Testis (tissue), 3 donors: Measurements from ENCODE around the gene EEF1A2. TPM values are rescaled to one million over a fixed set of nuclear protein-coding genes. Genes with fewer than 3 reads are reported as not detected.

Experiments used
- DNase-seq: peaks from one replicate; pipeline ENCODE4 v3.0.0-alpha.2; 2019
- H3K27ac ChIP-seq, 2 donors: fragments of 200-600 bp; sonication (generic); one replicate each; pipeline ENCODE4 v1.5.1; 2019
- H3K27me3 ChIP-seq: fragments of 200-600 bp; sonication (generic); one replicate; pipeline ENCODE4 v1.5.1; 2019
- H3K36me3 ChIP-seq: fragments of 200-600 bp; sonication (generic); one replicate; pipeline ENCODE4 v1.5.1; 2017; ENCODE audit warnings: low read depth; ENCODE audit errors: missing control alignments
- H3K4me1 ChIP-seq: fragments of 200-600 bp; sonication (generic); one replicate; pipeline ENCODE4 v1.5.1; 2019
- H3K4me3 ChIP-seq, 2 donors: fragments of 200-600 bp; sonication (generic); one replicate each; pipeline ENCODE4 v1.5.1; 2017 to 2019
- H3K9me3 ChIP-seq: fragments of 200-600 bp; sonication (generic); one replicate; pipeline ENCODE4 v1.5.1; 2017
- CTCF ChIP-seq, 3 experiments: fragments of 450-650 bp in 2 of 3; fragments of 200-600 bp in 1 of 3; sonication (generic) in 1 of 3; IDR thresholded peaks; one replicate each; pipeline ENCODE4 v1.5.1; 2016 to 2019; ENCODE audit warnings: antibody characterized with exemption in 3 of 3, mild to moderate bottlenecking in 2 of 3, moderate library complexity in 1 of 3
- POLR2A ChIP-seq: fragments of 450-650 bp; IDR thresholded peaks from one replicate; pipeline ENCODE4 v1.6.1; 2017; ENCODE audit warnings: antibody characterized with exemption, mild to moderate bottlenecking, moderate library complexity
- WGBS, 2 donors: methylation state at CpG; one replicate each; pipeline ENCODE4 v1.1.5; 2018; 5-methylcytosine and 5-hydroxymethylcytosine counted together
- intact Hi-C: fragments of 100-400 bp; cut with DNase I; formaldehyde crosslinking; loops from one replicate; pipeline ENCODE4 v1.15.1; 2023; ENCODE audit warnings: low total_unique reads
- polyA plus RNA-seq: library from polyadenylated mRNA; stranded (reverse); fragments of 350-450 nt; fragmentation: Illumina TruSeq; extraction: RNeasy Lipid Tissue Mini Kit (QIAGEN cat#74804); gene quantifications from one replicate; pipeline ENCODE4 v1.2.3, GENCODE V29; 2014; ENCODE audit warnings: low read depth, low replicate concordance; ENCODE audit not compliant: insufficient read depth
- total RNA-seq, 2 donors: library from RNA; depleted of rRNA; stranded (reverse); fragments of >200 nt; gene quantifications; one replicate each; pipeline ENCODE4 v1.2.3, GENCODE V29; 2016

Gene EEF1A2
- total and polyA plus RNA-seq, 3 donors from 2014 or later: 9.8 to 19.1 (median 15.9) TPM

GRCh38 chr20:63471002-63471716 lies 27.7 kb downstream of the EEF1A2 start:
- peak overlapping the region; percentile 31 to 43 for H3K4me3 ChIP-seq
- H3K9me3 ChIP-seq: no peaks in the 10 kb centered on the region
- no peak for TF ChIP-seq CTCF (IDR thresholded peaks at IDR 0.05)
- no peak for TF ChIP-seq POLR2A
- WGBS, 2 donors: 10% methylated on average over 41 of the region's 46 CpGs; no CpG with 5 or more reads in 1 of the 2 donors
- DNase-seq: no peak
- H3K27me3 ChIP-seq: no peaks in the 10 kb centered on the region
- intact Hi-C loops: no loop called here
- no peaks in the 10 kb centered on the region for H3K36me3 ChIP-seq
- no peak overlapping the region for H3K27ac ChIP-seq
- no peaks in the 10 kb centered on the region for H3K4me1 ChIP-seq

- Histone ChIP-seq H3K36me3 (no peaks in the 10 kb centered on the region), H3K27ac (no peak overlapping the region), H3K9me3 (no peaks in the 10 kb centered on the region), H3K4me3 (no peak overlapping the region), H3K4me1 (no peaks in the 10 kb centered on the region), H3K27me3 (no peaks in the 10 kb centered on the region)
- no peak for DNase-seq
- TF ChIP-seq CTCF (IDR thresholded peaks at IDR 0.05) (no peak), POLR2A (no peak)
- 46 to 61% methylated on average over 6 to 8 of the region's 10 CpGs for WGBS, 2 donors
- intact Hi-C loops: no loop called here
Observed at GRCh38 chr20:63470410-63470809, 28.5 kb downstream of the EEF1A2 start.

- WGBS, 2 donors: 69 to 86% methylated on average over 3 to 13 of the region's 13 CpGs
- Histone ChIP-seq H3K4me1 (no peaks in the 10 kb centered on the region), H3K27ac (no peak overlapping the region), H3K27me3 (no peaks in the 10 kb centered on the region), H3K4me3 (no peak overlapping the region), H3K36me3 (no peaks in the 10 kb centered on the region), H3K9me3 (no peaks in the 10 kb centered on the region)
- TF ChIP-seq POLR2A: no peak
- no peak for DNase-seq
- intact Hi-C loops: no loop called here
Observed at GRCh38 chr20:63469713-63470101, 29.2 kb downstream of the EEF1A2 start.

- intact Hi-C loops: no loop called here
- Histone ChIP-seq H3K9me3 (no peaks in the 10 kb centered on the region), H3K4me3 (no peak overlapping the region), H3K27ac (no peak overlapping the region), H3K36me3 (no peaks in the 10 kb centered on the region), H3K4me1 (no peaks in the 10 kb centered on the region), H3K27me3 (no peaks in the 10 kb centered on the region)
- DNase-seq: no peak
- TF ChIP-seq POLR2A: no peak
- TF ChIP-seq CTCF (IDR thresholded peaks at IDR 0.05): no peak
- WGBS, 2 donors: 75 to 84% methylated on average over 6 to 22 of the region's 22 CpGs
Observed at GRCh38 chr20:63469019-63469712, 29.7 kb downstream of the EEF1A2 start.

- Histone ChIP-seq H3K36me3 (no peaks in the 10 kb centered on the region), H3K27ac (no peak overlapping the region), H3K27me3 (no peaks in the 10 kb centered on the region), H3K4me1 (no peaks in the 10 kb centered on the region), H3K9me3 (no peaks in the 10 kb centered on the region), H3K4me3 (no peak overlapping the region)
- TF ChIP-seq POLR2A: no peak
- no peak for TF ChIP-seq CTCF (IDR thresholded peaks at IDR 0.05)
- intact Hi-C loops: no loop called here
- WGBS, 2 donors: 89 to 92% methylated on average over 8 to 12 of the region's 12 CpGs
- no peak for DNase-seq
Observed at GRCh38 chr20:63468421-63468820, 30.5 kb downstream of the EEF1A2 start.
